Suprapubic skin (tissue), 4 donors: Measurements from ENCODE around the gene RGS4.
"Not testable (repeated sequence)": the region's sequence is repeated elsewhere in the genome, so short reads cannot be mapped to it uniquely, and the experiment has no call there.

Source experiments
- CTCF ChIP-seq, 2 donors: fragments of 200-600 bp in 1 of 2; fragments of 450-650 bp in 1 of 2; sonication (generic) in 1 of 2; IDR thresholded peaks; one replicate each; pipeline ENCODE4 v1.5.1; 2016 to 2019; ENCODE audit warnings: antibody characterized with exemption in 2 of 2, mild to moderate bottlenecking in 1 of 2, moderate library complexity in 1 of 2
- EP300 ChIP-seq: sonication (generic); formaldehyde crosslinking; IDR thresholded peaks from one replicate; pipeline ENCODE4 v1.6.1; 2017; ENCODE audit warnings: antibody characterized with exemption
- POLR2AphosphoS5 ChIP-seq, 3 donors: sonication (generic); formaldehyde crosslinking; IDR thresholded peaks; one replicate each; pipeline ENCODE4 v1.6.1; 2017; ENCODE audit warnings: antibody characterized with exemption in 3 of 3

- not testable (repeated sequence) for TF ChIP-seq CTCF (IDR thresholded peaks at IDR 0.05); EP300; POLR2AphosphoS5 (IDR thresholded peaks at IDR 0.05)
Measured at GRCh38 chr1:163089117-163089516, 20.0 kb downstream of the RGS4 start.
